Measurements from ENCODE around the gene ZNF215.
"Not testable (repeated sequence)": the region's sequence is repeated elsewhere in the genome, so short reads cannot be mapped to it uniquely, and the experiment has no call there.

ZNF215 gene

GRCh38 chr11:6900327-6900999 lies 25.8 kb upstream of the ZNF215 start:
- Histone ChIP-seq H3K9ac (no peak overlapping the region), H2AFZ (no peak overlapping the region), H3K4me1 (no peaks in the 10 kb centered on the region), H3K27me3 (ENCODE audit: control insufficient read depth, insufficient read depth, low read length) (no peaks in the 10 kb centered on the region), H3K4me3 (ENCODE audit: low read depth, low read length) (no peak overlapping the region), H3K36me3 (ENCODE audit: control insufficient read depth, insufficient read depth, low read length) (no peaks in the 10 kb centered on the region), H3K79me2 (no peaks in the 10 kb centered on the region), H3K27ac (no peak overlapping the region), H3K4me2 (ENCODE audit: low read length) (no peak overlapping the region), H3K9me3 (ENCODE audit: control insufficient read depth, low read length) (no peaks in the 10 kb centered on the region)
- no peak for TF ChIP-seq CTCF (IDR thresholded peaks at IDR 0.05)

GRCh38 chr11:6904804-6905203 lies 21.4 kb upstream of the ZNF215 start:
- H3K4me3 ChIP-seq (ENCODE audit: low read depth, low read length); H3K9ac ChIP-seq; H3K27ac ChIP-seq; H3K79me2 ChIP-seq; H3K4me2 ChIP-seq (ENCODE audit: low read length); H3K36me3 ChIP-seq (ENCODE audit: control insufficient read depth, insufficient read depth, low read length); H3K9me3 ChIP-seq (ENCODE audit: control insufficient read depth, low read length); H3K4me1 ChIP-seq; H3K27me3 ChIP-seq (ENCODE audit: control insufficient read depth, insufficient read depth, low read length); H2AFZ ChIP-seq: not testable (repeated sequence)

- Histone ChIP-seq H3K4me2 (ENCODE audit: low read length) (no peak overlapping the region), H3K4me3 (ENCODE audit: low read depth, low read length) (no peak overlapping the region), H3K27me3 (ENCODE audit: control insufficient read depth, insufficient read depth, low read length) (no peaks in the 10 kb centered on the region), H3K9me3 (ENCODE audit: control insufficient read depth, low read length) (no peaks in the 10 kb centered on the region), H3K36me3 (ENCODE audit: control insufficient read depth, insufficient read depth, low read length) (no peaks in the 10 kb centered on the region), H3K79me2 (no peaks in the 10 kb centered on the region), H2AFZ (no peak overlapping the region), H3K9ac (no peak overlapping the region), H3K4me1 (no peaks in the 10 kb centered on the region), H3K27ac (no peak overlapping the region)
- no peak for TF ChIP-seq CTCF (IDR thresholded peaks at IDR 0.05)
These were observed 14.8 kb upstream of the ZNF215 start for GRCh38 chr11:6911378-6911777.

GRCh38 chr11:6911948-6912347 lies 14.3 kb upstream of the ZNF215 start:
- no peak overlapping the region for H3K27ac ChIP-seq
- no peaks in the 10 kb centered on the region for H3K4me1 ChIP-seq
- H3K36me3 ChIP-seq (ENCODE audit: control insufficient read depth, insufficient read depth, low read length) = no peaks in the 10 kb centered on the region
- no peaks in the 10 kb centered on the region for H3K27me3 ChIP-seq (ENCODE audit: control insufficient read depth, insufficient read depth, low read length)
- H3K4me3 ChIP-seq (ENCODE audit: low read depth, low read length) = no peak overlapping the region
- no peak overlapping the region for H2AFZ ChIP-seq
- no peaks in the 10 kb centered on the region for H3K9me3 ChIP-seq (ENCODE audit: control insufficient read depth, low read length)
- H3K4me2 ChIP-seq (ENCODE audit: low read length) = no peak overlapping the region
- no peak overlapping the region for H3K9ac ChIP-seq
- TF ChIP-seq CTCF (IDR thresholded peaks at IDR 0.05) = no peak
- no peaks in the 10 kb centered on the region for H3K79me2 ChIP-seq

- H3K36me3 ChIP-seq (ENCODE audit: control insufficient read depth, insufficient read depth, low read length) = no peaks in the 10 kb centered on the region
- no peak overlapping the region for H3K4me2 ChIP-seq (ENCODE audit: low read length)
- no peak for TF ChIP-seq CTCF (IDR thresholded peaks at IDR 0.05)
- no peak overlapping the region for H3K27ac ChIP-seq
- H3K4me1 ChIP-seq = no peaks in the 10 kb centered on the region
- H3K79me2 ChIP-seq = no peaks in the 10 kb centered on the region
- no peak overlapping the region for H3K9ac ChIP-seq
- H3K9me3 ChIP-seq (ENCODE audit: control insufficient read depth, low read length) = no peaks in the 10 kb centered on the region
- H2AFZ ChIP-seq = no peak overlapping the region
- no peak overlapping the region for H3K4me3 ChIP-seq (ENCODE audit: low read depth, low read length)
- no peaks in the 10 kb centered on the region for H3K27me3 ChIP-seq (ENCODE audit: control insufficient read depth, insufficient read depth, low read length)
These were observed 6.5 kb upstream of the ZNF215 start for GRCh38 chr11:6919698-6920097.
